Inferior parietal cortex (tissue), 1 donor: ENCODE results near the gene KCTD15.

ENCODE experiments used
- DNase-seq: peaks from one replicate; pipeline ENCODE4 v3.0.0-alpha.2; 2016; ENCODE audit errors: extremely low spot score

KCTD15 gene

GRCh38 chr19:33796164-33796875 lies at the start of gene KCTD15:
Gene KCTD15, plus strand, starts transcription at chr19:33796870. Its CDS starts 3,585 bp downstream, at chr19:33800455.
- no peak for DNase-seq

- no peak for DNase-seq
These were observed 49.4 kb upstream of the KCTD15 start for GRCh38 chr19:33747273-33747672.

GRCh38 chr19:33748231-33748630 lies 48.4 kb upstream of the KCTD15 start:
- DNase-seq = no peak

- no peak for DNase-seq
These were observed 47.7 kb upstream of the KCTD15 start for GRCh38 chr19:33749016-33749415.

- no peak for DNase-seq
These were observed 47.0 kb upstream of the KCTD15 start for GRCh38 chr19:33749619-33750175.

- no peak for DNase-seq
These were observed 45.9 kb upstream of the KCTD15 start for GRCh38 chr19:33750587-33751435.

GRCh38 chr19:33751436-33751770 lies 45.3 kb upstream of the KCTD15 start:
- no peak for DNase-seq

GRCh38 chr19:33752018-33752800 lies 44.5 kb upstream of the KCTD15 start:
- DNase-seq = no peak

GRCh38 chr19:33752945-33753344 lies 43.7 kb upstream of the KCTD15 start:
- no peak for DNase-seq

- no peak for DNase-seq
These were observed 42.3 kb upstream of the KCTD15 start for GRCh38 chr19:33754361-33754760.

GRCh38 chr19:33755099-33756035 lies 41.3 kb upstream of the KCTD15 start:
- no peak for DNase-seq

GRCh38 chr19:33756177-33756576 lies 40.5 kb upstream of the KCTD15 start:
- no peak for DNase-seq

- no peak for DNase-seq
These were observed 38.1 kb upstream of the KCTD15 start for GRCh38 chr19:33758541-33759013.

GRCh38 chr19:33759356-33759755 lies 37.3 kb upstream of the KCTD15 start:
- DNase-seq = no peak

- no peak for DNase-seq
These were observed 32.9 kb upstream of the KCTD15 start for GRCh38 chr19:33763633-33764371.

GRCh38 chr19:33766623-33767022 lies 30.0 kb upstream of the KCTD15 start:
- no peak for DNase-seq

- no peak for DNase-seq
These were observed 28.7 kb upstream of the KCTD15 start for GRCh38 chr19:33767898-33768413.

GRCh38 chr19:33769208-33769607 lies 27.5 kb upstream of the KCTD15 start:
- no peak for DNase-seq

- DNase-seq = no peak
These were observed 26.6 kb upstream of the KCTD15 start for GRCh38 chr19:33770107-33770506.
